PFSK-1 (cell line): ENCODE measurements around the gene MRPS10.

Experiments used
- SIN3A ChIP-seq: IDR thresholded peaks from 2 replicates; pipeline ENCODE4 v1.6.1; 2012; ENCODE audit warnings: mild to moderate bottlenecking, low read length, moderate library complexity, borderline replicate concordance; ENCODE audit not compliant: insufficient read depth
- TF ChIP-seq, protein P1 (sequence below), 2 experiments: IDR thresholded peaks; 2 replicates each; pipeline versions ENCODE4 v1.6.1 to v1.8.0; 2011 to 2012; ENCODE audit warnings: low read depth in 2 of 2, low read length in 2 of 2, control low read depth in 1 of 2, inconsistent platforms in 1 of 2, mild to moderate bottlenecking in 1 of 2, moderate library complexity in 1 of 2; ENCODE audit not compliant: insufficient read depth in 1 of 2

DNA sequence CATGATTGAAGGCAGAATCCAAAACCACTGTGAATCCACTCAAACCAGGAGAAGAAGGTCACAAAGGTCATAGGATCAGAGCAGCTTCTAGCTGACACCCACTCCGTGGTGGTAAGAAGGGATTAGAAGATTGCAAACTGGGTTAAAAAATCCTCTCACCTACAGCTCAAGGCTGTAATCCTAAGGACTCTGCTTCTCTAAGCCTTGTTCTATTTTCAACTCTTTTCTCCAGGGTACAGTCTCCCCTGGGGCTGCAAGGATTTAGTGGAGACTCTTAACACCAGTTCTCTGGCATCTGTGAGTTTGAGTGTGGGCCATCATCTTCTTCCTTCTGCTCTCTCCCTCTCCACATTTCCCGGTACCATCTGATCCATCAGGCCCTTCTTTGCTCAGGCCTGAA lies 44.6 kb downstream of the MRPS10 start, which contains the start of gene GUCA1A:
- TF ChIP-seq, protein P1, sequence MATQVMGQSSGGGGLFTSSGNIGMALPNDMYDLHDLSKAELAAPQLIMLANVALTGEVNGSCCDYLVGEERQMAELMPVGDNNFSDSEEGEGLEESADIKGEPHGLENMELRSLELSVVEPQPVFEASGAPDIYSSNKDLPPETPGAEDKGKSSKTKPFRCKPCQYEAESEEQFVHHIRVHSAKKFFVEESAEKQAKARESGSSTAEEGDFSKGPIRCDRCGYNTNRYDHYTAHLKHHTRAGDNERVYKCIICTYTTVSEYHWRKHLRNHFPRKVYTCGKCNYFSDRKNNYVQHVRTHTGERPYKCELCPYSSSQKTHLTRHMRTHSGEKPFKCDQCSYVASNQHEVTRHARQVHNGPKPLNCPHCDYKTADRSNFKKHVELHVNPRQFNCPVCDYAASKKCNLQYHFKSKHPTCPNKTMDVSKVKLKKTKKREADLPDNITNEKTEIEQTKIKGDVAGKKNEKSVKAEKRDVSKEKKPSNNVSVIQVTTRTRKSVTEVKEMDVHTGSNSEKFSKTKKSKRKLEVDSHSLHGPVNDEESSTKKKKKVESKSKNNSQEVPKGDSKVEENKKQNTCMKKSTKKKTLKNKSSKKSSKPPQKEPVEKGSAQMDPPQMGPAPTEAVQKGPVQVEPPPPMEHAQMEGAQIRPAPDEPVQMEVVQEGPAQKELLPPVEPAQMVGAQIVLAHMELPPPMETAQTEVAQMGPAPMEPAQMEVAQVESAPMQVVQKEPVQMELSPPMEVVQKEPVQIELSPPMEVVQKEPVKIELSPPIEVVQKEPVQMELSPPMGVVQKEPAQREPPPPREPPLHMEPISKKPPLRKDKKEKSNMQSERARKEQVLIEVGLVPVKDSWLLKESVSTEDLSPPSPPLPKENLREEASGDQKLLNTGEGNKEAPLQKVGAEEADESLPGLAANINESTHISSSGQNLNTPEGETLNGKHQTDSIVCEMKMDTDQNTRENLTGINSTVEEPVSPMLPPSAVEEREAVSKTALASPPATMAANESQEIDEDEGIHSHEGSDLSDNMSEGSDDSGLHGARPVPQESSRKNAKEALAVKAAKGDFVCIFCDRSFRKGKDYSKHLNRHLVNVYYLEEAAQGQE (IDR thresholded peaks at IDR 0.05; ENCODE audit: insufficient read depth in 1 of 2, low read depth in 2 of 2, low read length in 2 of 2), result no peak
- TF ChIP-seq SIN3A, result no peak
